Measurements from ENCODE around the gene RCSD1.

The RCSD1 gene

GRCh38 chr1:167601442-167602383 is 28.3 kb upstream of the RCSD1 start (continued):
- TF ChIP-seq POU6F1 (CRISPR knock-in tag; IDR thresholded peaks at IDR 0.05; ENCODE audit: borderline replicate concordance, low read depth) = no peak
- no peak for TF ChIP-seq TOX (CRISPR knock-in tag; IDR thresholded peaks at IDR 0.05; ENCODE audit: borderline replicate concordance)
- TF ChIP-seq TCF4 (CRISPR knock-in tag; IDR thresholded peaks at IDR 0.05; ENCODE audit: borderline replicate concordance) = no peak
- no peak for TF ChIP-seq CSRNP3 (CRISPR knock-in tag; IDR thresholded peaks at IDR 0.05)
- no peak for TF ChIP-seq ZC3H10 (CRISPR knock-in tag; IDR thresholded peaks at IDR 0.05)

GRCh38 chr1:167602840-167603239 is 27.2 kb upstream of the RCSD1 start:
- no peak for ATAC-seq
- no peak for TF ChIP-seq PPARA (CRISPR knock-in tag; IDR thresholded peaks at IDR 0.05; ENCODE audit: borderline replicate concordance)
- TF ChIP-seq ZC3H10 (CRISPR knock-in tag; IDR thresholded peaks at IDR 0.05) = no peak
- no peak for TF ChIP-seq ESRRG (CRISPR knock-in tag; IDR thresholded peaks at IDR 0.05)
- no peak for TF ChIP-seq ZNF8 (CRISPR knock-in tag; IDR thresholded peaks at IDR 0.05)
- no peak for TF ChIP-seq POU6F1 (CRISPR knock-in tag; IDR thresholded peaks at IDR 0.05; ENCODE audit: borderline replicate concordance, low read depth)
- TF ChIP-seq ARNTL (CRISPR knock-in tag; IDR thresholded peaks at IDR 0.05; ENCODE audit: borderline replicate concordance, low read depth) = no peak
- TF ChIP-seq PATZ1 (CRISPR knock-in tag; IDR thresholded peaks at IDR 0.05; ENCODE audit: borderline replicate concordance) = no peak

GRCh38 chr1:167605576-167605975 is 24.5 kb upstream of the RCSD1 start:
- 0 out of 3 replicates have a peak, but pooled peaks have one; percentile 43 for ATAC-seq
- TF ChIP-seq CREB5 (CRISPR knock-in tag; IDR thresholded peaks at IDR 0.05; ENCODE audit: low read depth) = no peak
- TF ChIP-seq ZC3H10 (CRISPR knock-in tag; IDR thresholded peaks at IDR 0.05) = no peak
- TF ChIP-seq ZNF70 (CRISPR knock-in tag; IDR thresholded peaks at IDR 0.05) = no peak
- no peak for TF ChIP-seq BACH2 (CRISPR knock-in tag; IDR thresholded peaks at IDR 0.05; ENCODE audit: borderline replicate concordance)

- ATAC-seq = no peak
These were observed 18.0 kb upstream of the RCSD1 start for GRCh38 chr1:167611983-167612382.

More at GRCh38 chr1:167611983-167612382, 18.0 kb upstream of the RCSD1 start:
- TF ChIP-seq CSRNP3 (CRISPR knock-in tag; IDR thresholded peaks at IDR 0.05) = no peak
- no peak for TF ChIP-seq ZNF565 (CRISPR knock-in tag; conservative IDR thresholded peaks at IDR 0.05; ENCODE audit: low read depth)

Data from SK-N-SH treated with all-trans-retinoic acid at 6 μM for 48 hours (cell line).